DND-41 (cell line): Measurements from ENCODE around the gene GDF11.

ENCODE experiments used
- CTCF ChIP-seq: IDR thresholded peaks from 2 replicates; pipeline ENCODE4 v1.5.1; 2012; ENCODE audit warnings: borderline replicate concordance, low read length, moderate library complexity, mild to moderate bottlenecking; ENCODE audit not compliant: poor library complexity, severe bottlenecking; ENCODE audit errors: extremely low read depth
- EZH2 ChIP-seq: IDR thresholded peaks from 3 replicates; pipeline ENCODE4 v1.6.1; 2012; ENCODE audit warnings: borderline replicate concordance, low read depth, mild to moderate bottlenecking, moderate library complexity, low read length, inconsistent platforms; ENCODE audit not compliant: severe bottlenecking

- TF ChIP-seq CTCF (no peak), EZH2 (no peak)
These were observed 10.6 kb upstream of the GDF11 start for GRCh38 chr12:55732288-55732687.
